OCI-LY1 (cell line): ENCODE results near the gene TMEM9.

Experiments
- CTCF ChIP-seq: fragments of 200-600 bp; sonication (generic), shearing (Covaris generic); IDR thresholded peaks from 2 replicates; pipeline ENCODE4 v1.5.1; 2017; ENCODE audit warnings: mild to moderate bottlenecking, antibody characterized with exemption, low read length, moderate library complexity, mixed read lengths
- EZH2 ChIP-seq: fragments of 200-600 bp; sonication (generic), shearing (Covaris generic); IDR thresholded peaks from 2 replicates; pipeline ENCODE4 v1.8.0; 2017; ENCODE audit warnings: borderline replicate concordance, mixed run types, mild to moderate bottlenecking, antibody characterized with exemption, low read length, moderate library complexity, mixed read lengths

- TF ChIP-seq CTCF = no peak
- TF ChIP-seq EZH2 = no peak
Measured at GRCh38 chr1:201098992-201099677, 55.1 kb downstream of the TMEM9 start.
